C4-2B (cell line): ENCODE data around the gene ZNF341.

ENCODE experiments used
- CTCF ChIP-seq: fragments of 450-650 bp; conservative IDR thresholded peaks from 2 replicates; pipeline ENCODE4 v1.5.1; 2017; ENCODE audit warnings: mild to moderate bottlenecking
- ZFX ChIP-seq: fragments of 450-650 bp; IDR thresholded peaks from 2 replicates; pipeline ENCODE4 v1.6.1; 2017

GRCh38 chr20:33746325-33746998, 14.7 kb downstream of the ZNF341 start:
- TF ChIP-seq CTCF = no peak
- no peak for TF ChIP-seq ZFX
